Endothelial cell of umbilical vein (primary cell): ENCODE measurements around the gene MTFMT. TPM values are rescaled to one million over a fixed set of nuclear protein-coding genes. Genes with fewer than 3 reads are reported as not detected.

ENCODE experiments used
- BruUV-seq: library from RNA; stranded (reverse); fragments of 400-500 nt; replicated peaks from 2 replicates; lab custom pipeline; 2021; lab: Mats Ljungman, UMichigan
- CTCF ChIA-PET: fragments of 300-600, 350-600 bp; sonication (Branson Sonifier 250); formaldehyde crosslinking; loops from one replicate; lab custom pipeline; 2021; ENCODE audit warnings: antibody characterized with exemption, inconsistent platforms; lab: Charles Lee
- POLR2A ChIA-PET: fragments of 300-600, 350-600 bp; sonication (Branson Sonifier 250); formaldehyde crosslinking; loops from one replicate; lab custom pipeline; 2021; ENCODE audit warnings: antibody characterized with exemption, inconsistent platforms; lab: Charles Lee
- DNase-seq: peaks from one replicate; pipeline ENCODE4 v3.0.0-alpha.2; 2011; ENCODE audit warnings: low read depth, low spot score
- FAIRE-seq: peaks from 2 replicates; lab custom pipeline; 2011; peaks lifted over from hg19 to GRCh38; lab: Jason Lieb, UNC
- H2AFZ ChIP-seq: 2 replicates; pipeline ENCODE4 v1.6.0; 2012; ENCODE audit warnings: low read depth, low read length, control low read depth, inconsistent platforms
- H3K27ac ChIP-seq: 2 replicates; pipeline ENCODE4 v1.5.1; 2011; ENCODE audit warnings: low read depth, mild to moderate bottlenecking, control low read depth, low read length, moderate library complexity; ENCODE audit not compliant: insufficient read depth
- H3K27me3 ChIP-seq, 2 experiments: 2 replicates each; pipeline versions ENCODE4 v1.6.0 to v1.6.1; 2011; ENCODE audit warnings: low read length in 2 of 2, mixed read lengths in 1 of 2; ENCODE audit not compliant: control insufficient read depth in 2 of 2, insufficient read depth in 2 of 2
- H3K36me3 ChIP-seq, 2 experiments: 2 replicates in 1 of 2; 3 replicates in 1 of 2; pipeline ENCODE4 v1.5.1; 2011; ENCODE audit warnings: low read length in 2 of 2, mild to moderate bottlenecking in 1 of 2, moderate library complexity in 1 of 2; ENCODE audit not compliant: control insufficient read depth in 2 of 2, insufficient read depth in 2 of 2; ENCODE audit errors: extremely low read depth in 1 of 2
- H3K4me1 ChIP-seq: 3 replicates; pipeline ENCODE4 v1.5.1; 2011; ENCODE audit warnings: mild to moderate bottlenecking, low read length; ENCODE audit not compliant: control insufficient read depth, insufficient read depth; ENCODE audit errors: extremely low read depth
- H3K4me2 ChIP-seq: 2 replicates; pipeline ENCODE4 v1.6.1; 2011; ENCODE audit warnings: low read length, control low read depth, mixed read lengths; ENCODE audit not compliant: insufficient read depth
- H3K4me3 ChIP-seq, 3 experiments: fragments of 200-600 bp in 1 of 3; sonication (generic), shearing (Covaris generic) in 1 of 3; replicated peaks in 1 of 3; 2 replicates each; pipeline ENCODE4 v1.5.1; 2011 to 2016; ENCODE audit warnings: control low read depth in 3 of 3, low read length in 3 of 3, mild to moderate bottlenecking in 2 of 3, inconsistent platforms in 1 of 3, low read depth in 1 of 3, moderate library complexity in 1 of 3; ENCODE audit not compliant: insufficient read depth in 1 of 3
- H3K79me2 ChIP-seq: 2 replicates; pipeline ENCODE4 v1.6.0; 2012; ENCODE audit warnings: low read length, inconsistent platforms; ENCODE audit not compliant: control insufficient read depth, insufficient read depth
- H3K9ac ChIP-seq: replicated peaks from 2 replicates; pipeline ENCODE3; 2011; ENCODE audit warnings: low read length, control low read depth; ENCODE audit not compliant: insufficient read depth; ENCODE audit errors: extremely low read depth
- H3K9me1 ChIP-seq: replicated peaks from 3 replicates; pipeline ENCODE4 v1.6.0; 2011; ENCODE audit warnings: mild to moderate bottlenecking, low read length; ENCODE audit not compliant: control insufficient read depth, insufficient read depth; ENCODE audit errors: extremely low read depth
- H3K9me3 ChIP-seq: replicated peaks from 2 replicates; pipeline ENCODE4 v1.5.1; 2012; ENCODE audit warnings: low read length, inconsistent platforms; ENCODE audit not compliant: control insufficient read depth, insufficient read depth
- H4K20me1 ChIP-seq: replicated peaks from 2 replicates; pipeline ENCODE3; 2011; ENCODE audit warnings: mild to moderate bottlenecking, low read length; ENCODE audit not compliant: control insufficient read depth, insufficient read depth; ENCODE audit errors: extremely low read depth
- EZH2 ChIP-seq: IDR thresholded peaks from 2 replicates; pipeline ENCODE4 v1.6.1; 2012; ENCODE audit warnings: borderline replicate concordance, low read depth, mild to moderate bottlenecking, moderate library complexity, low read length, inconsistent platforms; ENCODE audit not compliant: severe bottlenecking
- GATA2 ChIP-seq: IDR thresholded peaks from 2 replicates; pipeline ENCODE4 v1.7.0; 2011; ENCODE audit warnings: low read depth, mild to moderate bottlenecking, moderate library complexity, mixed read lengths, low read length; ENCODE audit not compliant: insufficient read length, insufficient read depth
- JUN ChIP-seq: IDR thresholded peaks from 2 replicates; pipeline ENCODE4 v1.6.1; 2011; ENCODE audit warnings: borderline replicate concordance, low read depth; ENCODE audit not compliant: insufficient read length, insufficient read depth
- MYC ChIP-seq: IDR thresholded peaks from one replicate; pipeline ENCODE4 v1.6.1; 2011; ENCODE audit warnings: mild to moderate bottlenecking, low read depth, low read length
- POLR2AphosphoS5 ChIP-seq: IDR thresholded peaks from 2 replicates; pipeline ENCODE4 v1.6.1; 2012; ENCODE audit warnings: low read depth, mild to moderate bottlenecking, control low read depth, low read length, moderate library complexity; ENCODE audit not compliant: insufficient read depth
- dilution Hi-C: fragments of 300-500 bp; cut with MboI; formaldehyde crosslinking; loops from one replicate; pipeline ENCODE4 v1.15.0; 2019; ENCODE audit warnings: low sequenced_read_pairs; ENCODE audit not compliant: extremely low pct_ligation_motif_present
- intact Hi-C: fragments of 100-400 bp; cut with micrococcal nuclease; formaldehyde crosslinking; loops from one replicate; pipeline ENCODE4 v1.10.0; 2022
- polyA plus RNA-seq, 4 experiments: library from polyadenylated mRNA; depleted of rRNA in 3 of 4; stranded (reverse) in 3 of 4; unstranded in 1 of 4; fragments of >200 nt; gene quantifications; 2 replicates each; pipeline versions ENCODE4 v1.2.1 to v1.2.3, GENCODE V29; 2011 to 2012; ENCODE audit warnings: missing spikeins in 1 of 4
- total RNA-seq: library from RNA; stranded (reverse); gene quantifications from 2 replicates; pipeline ENCODE4 v1.2.3, GENCODE V29; 2021
- TF ChIP-seq, protein P1 (sequence below), 2 donors: IDR thresholded peaks; 1 replicate in 1 of 2; 2 replicates in 1 of 2; pipeline ENCODE4 v1.5.1; 2011; ENCODE audit warnings: low read length in 2 of 2, mild to moderate bottlenecking in 2 of 2, moderate library complexity in 2 of 2, control low read depth in 1 of 2, inconsistent platforms in 1 of 2, low read depth in 1 of 2; ENCODE audit not compliant: insufficient read depth in 1 of 2; ENCODE audit errors: extremely low read depth in 1 of 2

Gene MTFMT
- total and polyA plus RNA-seq, 2 donors (not counting 3 experiments of a cell fraction or from before 2014, with no cell fraction given): 7.5 to 20.4 TPM

GRCh38 chr15:65077981-65078352 lies 48.5 kb upstream of the MTFMT start:
- Histone ChIP-seq H4K20me1 (no peaks in the 10 kb centered on the region), H3K9me1 (no peaks in the 10 kb centered on the region), H3K36me3 (no peaks in the 10 kb centered on the region), H3K4me3 (no peak overlapping the region), H3K9ac (no peak overlapping the region), H3K4me1 (no peaks in the 10 kb centered on the region), H3K9me3 (no peaks in the 10 kb centered on the region), H3K27ac (no peak overlapping the region), H3K4me2 (no peak overlapping the region), H2AFZ (no peak overlapping the region), H3K27me3 (peaks cover 34 to 35% of the 10 kb centered on the region in 2 experiments), H3K79me2 (no peaks in the 10 kb centered on the region)
- TF ChIP-seq JUN (no peak), EZH2 (no peak), POLR2AphosphoS5 (no peak), MYC (no peak), GATA2 (no peak)
- TF ChIP-seq, protein P1, sequence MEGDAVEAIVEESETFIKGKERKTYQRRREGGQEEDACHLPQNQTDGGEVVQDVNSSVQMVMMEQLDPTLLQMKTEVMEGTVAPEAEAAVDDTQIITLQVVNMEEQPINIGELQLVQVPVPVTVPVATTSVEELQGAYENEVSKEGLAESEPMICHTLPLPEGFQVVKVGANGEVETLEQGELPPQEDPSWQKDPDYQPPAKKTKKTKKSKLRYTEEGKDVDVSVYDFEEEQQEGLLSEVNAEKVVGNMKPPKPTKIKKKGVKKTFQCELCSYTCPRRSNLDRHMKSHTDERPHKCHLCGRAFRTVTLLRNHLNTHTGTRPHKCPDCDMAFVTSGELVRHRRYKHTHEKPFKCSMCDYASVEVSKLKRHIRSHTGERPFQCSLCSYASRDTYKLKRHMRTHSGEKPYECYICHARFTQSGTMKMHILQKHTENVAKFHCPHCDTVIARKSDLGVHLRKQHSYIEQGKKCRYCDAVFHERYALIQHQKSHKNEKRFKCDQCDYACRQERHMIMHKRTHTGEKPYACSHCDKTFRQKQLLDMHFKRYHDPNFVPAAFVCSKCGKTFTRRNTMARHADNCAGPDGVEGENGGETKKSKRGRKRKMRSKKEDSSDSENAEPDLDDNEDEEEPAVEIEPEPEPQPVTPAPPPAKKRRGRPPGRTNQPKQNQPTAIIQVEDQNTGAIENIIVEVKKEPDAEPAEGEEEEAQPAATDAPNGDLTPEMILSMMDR (IDR thresholded peaks at IDR 0.05; ENCODE audit: extremely low read depth in 1 of 2, insufficient read depth in 1 of 2, low read depth in 1 of 2, low read length in 2 of 2): peak; percentile 60 to 85
- DNase-seq (peak; percentile 58), FAIRE-seq (peak; percentile 44)
- ChIA-PET CTCF (interaction anchor here (0.5 to 6.0 kb wide), 14 partner anchors 10 to 842 kb away, joined by 3 to 89 read pairs (median 6); partner anchors contain the start of gene RASL12), POLR2A (no interaction called here)
- dilution Hi-C loops: no loop called here
- intact Hi-C loops: loop anchor here (1.0 kb wide), 2 partner anchors 24 to 45 kb away; no protein-coding TSS in a partner anchor
- BruUV-seq: no TSS peak
